HG02623 (cell line): ENCODE measurements around the gene GFRAL.

ENCODE experiments used
- ATAC-seq: cut with Tn5 transposase; IDR thresholded peaks from one replicate; pipeline ENCODE4 v1.9.1; 2021; ENCODE audit warnings: moderate library complexity; ENCODE audit not compliant: unreplicated experiment

Gene GFRAL

GRCh38 chr6:55433446-55434130 is 106.3 kb downstream of the GFRAL start:
- ATAC-seq = no peak

- ATAC-seq = no peak
Measured at GRCh38 chr6:55437141-55437540, 109.9 kb downstream of the GFRAL start.

GRCh38 chr6:55438203-55438602 is 110.9 kb downstream of the GFRAL start:
- no peak for ATAC-seq

DNA sequence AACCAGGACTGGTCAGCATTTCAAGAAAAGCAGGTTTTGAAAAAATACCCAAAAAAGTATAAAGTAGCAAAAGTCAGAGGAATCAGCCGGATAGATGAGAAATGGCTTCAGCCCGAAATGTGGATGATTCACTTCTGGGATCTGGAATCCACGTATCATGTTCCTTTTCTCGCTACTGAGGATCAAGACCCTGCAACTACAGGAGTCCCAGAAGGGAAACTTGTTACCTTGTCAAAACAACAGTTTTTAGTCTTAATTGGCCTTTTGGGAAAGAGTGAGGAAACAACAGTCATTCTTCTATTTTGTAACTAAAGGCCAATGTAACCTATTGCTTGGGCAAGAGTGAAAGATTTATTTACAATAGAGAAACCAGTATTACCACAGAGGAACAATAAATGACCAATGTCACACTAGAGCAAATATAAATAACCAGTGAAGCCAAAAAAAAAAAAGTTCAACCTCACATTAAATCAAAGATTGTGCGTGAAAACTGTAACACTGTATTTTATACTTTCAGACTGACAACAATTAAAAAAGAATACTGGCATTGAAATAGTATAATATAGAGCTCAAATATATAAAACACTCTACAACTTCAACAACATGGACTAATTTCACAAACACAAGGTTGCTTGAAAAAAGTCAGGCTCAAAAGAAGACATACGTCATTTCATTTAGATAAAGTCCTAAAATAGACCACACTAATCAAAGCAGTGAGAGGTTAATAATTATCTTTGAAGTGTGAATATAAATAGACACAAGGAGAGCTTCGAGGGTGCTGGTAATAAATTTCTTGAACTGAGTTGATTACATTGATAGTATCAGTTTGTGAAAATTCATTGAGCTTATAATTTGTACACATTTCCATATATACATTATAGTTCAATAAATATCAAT is 116.2 kb downstream of the GFRAL start:
- no peak for ATAC-seq

GRCh38 chr6:55445648-55446204 is 118.5 kb downstream of the GFRAL start:
- ATAC-seq = no peak

DNA sequence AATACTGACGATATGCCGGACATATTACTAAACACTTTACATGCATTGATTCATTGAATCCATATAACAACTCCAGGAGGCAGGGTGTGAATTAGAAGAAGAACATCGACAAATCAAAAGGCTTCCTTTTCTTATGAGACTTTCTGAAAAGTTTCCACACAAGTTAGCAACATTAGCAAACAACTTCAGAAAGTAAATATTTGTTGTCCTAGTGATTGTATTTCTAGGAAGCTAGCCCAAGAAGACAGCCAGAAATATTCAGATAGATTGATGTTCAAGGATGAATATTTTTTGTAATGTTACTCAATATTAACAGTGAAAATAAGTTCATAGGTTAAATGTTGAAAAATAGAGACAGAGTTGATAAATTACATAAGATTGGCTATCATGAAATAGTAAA is 120.6 kb downstream of the GFRAL start:
- ATAC-seq = no peak

DNA sequence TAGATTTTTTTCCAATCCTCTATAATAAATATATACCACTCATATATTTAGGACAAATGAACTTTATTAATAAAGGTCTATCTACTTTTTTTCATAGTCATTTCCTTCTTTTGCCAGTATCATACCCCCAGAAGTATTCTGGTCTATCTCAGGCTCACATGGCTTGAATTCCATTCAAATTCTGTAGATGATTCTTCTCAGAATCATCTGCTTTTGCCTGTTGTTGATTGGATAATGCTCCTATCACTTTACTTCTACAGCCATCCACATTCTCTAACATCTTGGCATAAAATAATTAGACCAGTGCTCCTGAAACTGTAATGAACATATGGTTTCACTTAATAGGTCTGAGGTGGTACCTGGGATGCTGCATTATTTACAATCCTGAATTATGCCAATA is 121.2 kb downstream of the GFRAL start:
- ATAC-seq = no peak

- no peak for ATAC-seq
Measured at GRCh38 chr6:55449225-55449624, 122.0 kb downstream of the GFRAL start.

DNA sequence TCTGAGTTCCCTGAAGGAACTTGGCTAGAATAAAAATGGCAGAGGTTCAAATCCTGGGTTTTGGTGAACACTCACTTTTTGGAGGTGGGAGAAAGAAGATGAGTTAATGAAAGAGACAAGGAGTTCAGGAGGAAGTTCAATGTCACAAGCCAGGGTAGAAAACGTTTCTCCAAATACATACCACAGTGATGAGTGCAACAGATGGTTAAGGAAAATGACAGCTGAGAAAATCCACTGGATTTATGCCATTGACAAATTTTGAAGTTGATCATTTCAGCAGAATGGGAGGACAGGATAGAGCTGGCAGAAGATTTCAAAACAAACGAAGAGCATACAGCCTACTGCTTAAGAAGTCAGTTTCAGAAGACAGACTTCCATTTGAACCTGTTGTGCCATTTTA is 122.7 kb downstream of the GFRAL start:
- ATAC-seq = no peak
